ENCODE measurements around the gene RBM47.
"Not testable (repeated sequence)": the region's sequence is repeated elsewhere in the genome, so short reads cannot be mapped to it uniquely, and the experiment has no call there.

Gene RBM47

GRCh38 chr4:40399578-40399977 lies 230.1 kb downstream of the RBM47 start:
- DNase-seq = no peak

- DNase-seq = no peak
Observed at GRCh38 chr4:40395908-40396793, 233.5 kb downstream of the RBM47 start.

GRCh38 chr4:40395166-40395900 lies 234.3 kb downstream of the RBM47 start:
- DNase-seq = no peak

- DNase-seq = no peak
Observed at GRCh38 chr4:40394236-40394635, 235.4 kb downstream of the RBM47 start.

GRCh38 chr4:40392241-40392640 lies 237.4 kb downstream of the RBM47 start:
- DNase-seq = not testable (repeated sequence)

GRCh38 chr4:40389986-40390385 lies 239.7 kb downstream of the RBM47 start:
- DNase-seq = no peak

GRCh38 chr4:40388239-40388638 lies 241.4 kb downstream of the RBM47 start:
- no peak for DNase-seq

- DNase-seq = no peak
Observed at GRCh38 chr4:40380647-40381046, 249.0 kb downstream of the RBM47 start.

- DNase-seq = no peak
Observed at GRCh38 chr4:40379248-40379647, 250.4 kb downstream of the RBM47 start.

GRCh38 chr4:40378619-40379018 lies 251.0 kb downstream of the RBM47 start:
- DNase-seq = no peak

- no peak for DNase-seq
Observed at GRCh38 chr4:40377512-40378365, 251.9 kb downstream of the RBM47 start.

- no peak for DNase-seq
Observed at GRCh38 chr4:40375620-40376019, 254.0 kb downstream of the RBM47 start.

GRCh38 chr4:40375095-40375494 lies 254.6 kb downstream of the RBM47 start:
- no peak for DNase-seq

- no peak for DNase-seq
Observed at GRCh38 chr4:40373636-40374035, 256.0 kb downstream of the RBM47 start.
